ENCODE measurements around the gene SLC44A3. TPM values are rescaled to one million over a fixed set of nuclear protein-coding genes. Genes with fewer than 3 reads are reported as not detected.

The SLC44A3 gene
- total and polyA plus RNA-seq, 2 of the 4 experiments (the other 2 are of a cell fraction) = 0.31 to 0.54 TPM

GRCh38 chr1:94825936-94826335 lies 5.8 kb downstream of the SLC44A3 start:
- Histone ChIP-seq H2AFZ (replicated peaks; ENCODE audit: low read length, poor library complexity) (no peak overlapping the region), H4K20me1 (ENCODE audit: insufficient read depth, low read length) (no peaks in the 10 kb centered on the region), H2BK20ac (ENCODE audit: low read depth, low read length) (no peak overlapping the region), H2BK120ac (ENCODE audit: low read depth, low read length) (no peak overlapping the region), H3K79me1 (ENCODE audit: low read depth in 1 of 2, low read length in 2 of 2) (no peaks in the 10 kb centered on the region), H3K9ac (ENCODE audit: low read depth, low read length) (no peak overlapping the region), H3K4me1 (ENCODE audit: control insufficient read depth, insufficient read depth, low read length) (no peaks in the 10 kb centered on the region), H3K4ac (ENCODE audit: low read depth, low read length) (no peak overlapping the region), H2BK15ac (ENCODE audit: low read depth, low read length) (no peak overlapping the region), H3K36me3 (ENCODE audit: control insufficient read depth, insufficient read depth, low read length) (no peaks in the 10 kb centered on the region), H3K4me3 (ENCODE audit: insufficient read depth, low read depth, low read length) (no peak overlapping the region), H3K23ac (ENCODE audit: low read depth, low read length) (no peak overlapping the region), H2BK5ac (ENCODE audit: low read depth, low read length, poor library complexity, severe bottlenecking) (no peak overlapping the region), H4K5ac (ENCODE audit: low read depth, low read length) (no peak overlapping the region), H2AK9ac (replicated peaks; ENCODE audit: low read depth, low read length, poor library complexity) (no peak overlapping the region), H3K18ac (ENCODE audit: low read depth, low read length) (no peak overlapping the region), H3K4me2 (ENCODE audit: low read depth, low read length) (peak overlapping the region; percentile 44; the same call in 1 of the 2 replicates), H2AK5ac (ENCODE audit: low read depth, low read length) (no peak overlapping the region), H3K9me1 (ENCODE audit: insufficient read depth, low read length) (peaks cover 3% of the 10 kb centered on the region; the same call in 1 of the 2 replicates), H3K27ac (ENCODE audit: insufficient read depth, low read length) (no peak overlapping the region), H4K91ac (ENCODE audit: insufficient read depth, low read depth, low read length) (no peak overlapping the region), H3K27me3 (ENCODE audit: control insufficient read depth, insufficient read depth, low read length) (peaks cover 18% of the 10 kb centered on the region), H4K8ac (ENCODE audit: low read depth in 2 of 2, low read length in 2 of 2) (no peak overlapping the region), H3K56ac (ENCODE audit: extremely low read depth, insufficient read depth, low read length) (no peak overlapping the region), H3K14ac (replicated peaks; ENCODE audit: low read depth, low read length) (0 out of 2 replicates have a peak overlapping the region, but pooled peaks have one; percentile 38), H3K9me3 (ENCODE audit: control insufficient read depth, insufficient read depth, low read length) (no peaks in the 10 kb centered on the region)
- DNase-seq = no peak
- ChIA-PET POLR2A (ENCODE audit: unreplicated experiment) (no interaction called here), CTCF (no interaction called here)
- ATAC-seq (ENCODE audit: low read depth) = peak; percentile 54
- intact Hi-C loops (cut with micrococcal nuclease) = no loop called here
- BruUV-seq (replicated peaks) = no TSS peak
- in situ Hi-C loops (cut with MboI; ENCODE audit: low sequenced_read_pairs) = no loop called here
- dilution Hi-C loops (cut with HindIII; ENCODE audit: low sequenced_read_pairs, unreplicated experiment) = no loop called here
- TF ChIP-seq BHLHE40 (IDR thresholded peaks at IDR 0.05; ENCODE audit: low read depth, low read length) = no peak
- no peak for TF ChIP-seq NFE2L2 (IDR thresholded peaks at IDR 0.05; ENCODE audit: low read depth, low read length)
- TF ChIP-seq CTCF (conservative IDR thresholded peaks at IDR 0.05; ENCODE audit: low read depth, low read length) = no peak
- 83% methylated on average over 1 of the region's 2 CpGs; no CpG with 5 or more reads in 1 of the 2 experiments for WGBS, 2 experiments (ENCODE audit: extremely low coverage in 2 of 2, insufficient read length in 1 of 2)

Measured in IMR-90 (cell line).